Measurements from ENCODE around the gene CFAP97D2.
A peak's percentile ranks its signal among the peaks of the same experiment; 100 is the strongest.

The CFAP97D2 gene

DNA sequence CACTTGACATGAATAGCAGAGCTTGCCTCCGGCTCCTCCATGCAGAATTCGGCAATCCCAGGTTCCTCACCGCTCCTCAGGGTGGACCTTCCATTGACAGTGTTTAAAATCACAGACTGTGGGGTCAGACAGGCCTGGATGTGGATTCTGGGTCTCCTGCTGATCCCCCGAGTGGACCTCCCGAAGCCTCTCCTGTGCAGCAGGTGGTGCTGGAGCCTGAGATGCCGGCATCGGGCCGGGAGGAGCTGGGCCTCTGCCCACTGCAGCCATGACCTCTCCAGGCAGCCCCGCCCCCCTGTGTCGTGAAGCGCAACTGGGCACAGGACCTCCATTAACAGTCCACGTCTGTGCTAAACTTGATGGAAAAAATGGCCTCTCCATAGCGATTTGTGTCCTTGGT lies 45.1 kb downstream of the CFAP97D2 start:
- no peak for DNase-seq (ENCODE audit: low read depth)
- TF ChIP-seq, protein P1, sequence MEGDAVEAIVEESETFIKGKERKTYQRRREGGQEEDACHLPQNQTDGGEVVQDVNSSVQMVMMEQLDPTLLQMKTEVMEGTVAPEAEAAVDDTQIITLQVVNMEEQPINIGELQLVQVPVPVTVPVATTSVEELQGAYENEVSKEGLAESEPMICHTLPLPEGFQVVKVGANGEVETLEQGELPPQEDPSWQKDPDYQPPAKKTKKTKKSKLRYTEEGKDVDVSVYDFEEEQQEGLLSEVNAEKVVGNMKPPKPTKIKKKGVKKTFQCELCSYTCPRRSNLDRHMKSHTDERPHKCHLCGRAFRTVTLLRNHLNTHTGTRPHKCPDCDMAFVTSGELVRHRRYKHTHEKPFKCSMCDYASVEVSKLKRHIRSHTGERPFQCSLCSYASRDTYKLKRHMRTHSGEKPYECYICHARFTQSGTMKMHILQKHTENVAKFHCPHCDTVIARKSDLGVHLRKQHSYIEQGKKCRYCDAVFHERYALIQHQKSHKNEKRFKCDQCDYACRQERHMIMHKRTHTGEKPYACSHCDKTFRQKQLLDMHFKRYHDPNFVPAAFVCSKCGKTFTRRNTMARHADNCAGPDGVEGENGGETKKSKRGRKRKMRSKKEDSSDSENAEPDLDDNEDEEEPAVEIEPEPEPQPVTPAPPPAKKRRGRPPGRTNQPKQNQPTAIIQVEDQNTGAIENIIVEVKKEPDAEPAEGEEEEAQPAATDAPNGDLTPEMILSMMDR (IDR thresholded peaks at IDR 0.05; ENCODE audit: low read length, missing control alignments), result no peak
- no peak overlapping the region for H3K4me3 ChIP-seq (replicated peaks; ENCODE audit: low read depth, low read length)

DNA sequence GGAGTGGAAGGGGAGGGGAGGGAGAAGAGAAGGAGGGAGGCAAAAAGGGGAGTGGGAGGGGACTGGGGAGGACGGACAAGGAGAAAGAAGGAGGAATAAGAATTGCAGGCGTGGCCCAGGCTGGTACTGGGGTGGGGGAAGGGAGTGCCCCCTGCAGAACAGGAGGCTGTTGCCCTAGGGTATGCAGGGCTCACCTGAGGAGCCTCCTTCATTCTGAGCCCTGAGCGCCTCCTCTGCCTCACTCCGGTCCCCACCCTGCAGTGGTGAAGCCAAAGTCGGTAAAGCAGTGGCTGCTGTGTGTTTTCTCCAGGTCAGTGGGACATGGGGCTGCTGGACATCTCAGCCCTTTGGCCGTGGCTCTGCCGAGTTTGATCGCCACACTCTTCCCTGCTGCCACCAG lies 46.6 kb downstream of the CFAP97D2 start:
- no peak for DNase-seq (ENCODE audit: low read depth)
- TF ChIP-seq, protein P1 (IDR thresholded peaks at IDR 0.05; ENCODE audit: low read length, missing control alignments), result no peak
- H3K4me3 ChIP-seq (replicated peaks; ENCODE audit: low read depth, low read length), result no peak overlapping the region

DNA sequence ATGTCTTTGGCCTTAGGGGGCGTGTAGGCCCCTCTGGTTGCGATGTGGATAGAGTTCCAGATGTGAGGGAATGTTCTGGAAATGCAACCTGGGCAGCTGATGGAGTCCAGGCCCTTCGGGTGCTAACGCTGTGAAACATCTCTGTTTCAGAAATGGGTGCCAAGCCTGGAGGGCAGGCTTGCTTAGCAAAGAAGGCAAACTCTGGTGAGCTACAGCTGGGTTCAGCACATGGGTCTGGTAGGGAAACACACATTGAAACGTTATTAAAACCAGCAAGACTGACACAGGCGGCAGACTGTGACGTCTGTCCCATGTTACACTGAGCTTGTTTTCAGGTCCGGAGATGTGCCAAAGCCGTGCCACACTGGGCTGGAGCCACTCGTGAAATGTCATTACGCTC lies 47.0 kb downstream of the CFAP97D2 start:
- DNase-seq (ENCODE audit: low read depth), result no peak
- TF ChIP-seq, protein P1 (IDR thresholded peaks at IDR 0.05; ENCODE audit: low read length, missing control alignments), result no peak
- no peak overlapping the region for H3K4me3 ChIP-seq (replicated peaks; ENCODE audit: low read depth, low read length)

DNA sequence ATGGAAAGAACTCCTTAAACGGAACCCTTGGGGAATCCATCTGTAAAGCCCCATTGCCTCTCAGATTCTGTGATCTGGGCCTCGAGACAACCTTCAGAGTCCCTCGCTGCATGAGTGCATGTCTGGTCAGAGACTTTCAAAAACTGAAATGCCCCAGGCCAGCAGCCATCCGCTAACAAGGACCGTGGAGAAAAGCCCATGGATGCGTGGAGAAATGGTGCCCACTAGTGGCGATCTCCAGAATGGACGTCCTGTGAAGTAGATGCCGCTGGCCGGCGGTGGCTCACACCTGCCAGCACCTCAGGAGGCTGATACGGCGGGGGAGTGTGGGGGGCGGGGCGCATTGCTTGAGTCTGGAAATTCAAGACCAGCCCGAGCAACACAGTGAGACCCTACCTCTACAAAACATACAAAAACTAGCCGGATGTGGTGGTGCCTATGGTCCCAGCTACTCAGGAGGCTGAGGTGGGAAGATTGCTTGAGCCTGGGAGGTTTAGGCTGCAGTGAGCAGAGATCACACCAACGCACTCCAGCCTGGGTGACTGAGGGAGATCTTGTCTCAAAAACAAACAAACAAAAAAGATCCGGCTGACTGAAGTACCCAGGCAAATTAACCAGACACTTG lies 47.8 kb downstream of the CFAP97D2 start:
- H3K4me3 ChIP-seq (replicated peaks; ENCODE audit: low read depth, low read length), result no peak overlapping the region
- peak; percentile 86 for DNase-seq (ENCODE audit: low read depth)
- TF ChIP-seq, protein P1 (IDR thresholded peaks at IDR 0.05; ENCODE audit: low read length, missing control alignments), result peak; percentile 96

DNA sequence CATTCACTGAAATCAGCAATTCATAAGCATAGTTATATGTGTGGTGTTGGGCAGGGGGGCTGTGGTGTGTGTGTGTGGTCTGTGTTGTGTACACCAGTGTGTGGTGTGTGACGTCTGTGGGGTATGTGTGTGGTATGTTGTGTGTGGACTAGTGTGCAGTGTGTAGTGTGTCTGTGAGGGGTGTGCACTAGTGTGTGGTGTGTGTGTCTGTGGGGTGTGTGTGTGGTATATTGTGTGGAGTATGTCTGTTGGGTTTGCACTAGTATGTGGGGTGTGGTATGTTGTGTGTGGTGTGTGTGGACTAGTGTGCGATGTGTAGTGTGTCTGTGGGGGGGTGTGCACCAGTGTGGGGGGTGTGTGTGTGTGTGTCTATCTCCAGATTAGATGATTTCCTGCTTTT lies 48.5 kb downstream of the CFAP97D2 start:
- TF ChIP-seq, protein P1 (IDR thresholded peaks at IDR 0.05; ENCODE audit: low read length, missing control alignments), result no peak
- H3K4me3 ChIP-seq (replicated peaks; ENCODE audit: low read depth, low read length), result no peak overlapping the region
- DNase-seq (ENCODE audit: low read depth), result no peak

DNA sequence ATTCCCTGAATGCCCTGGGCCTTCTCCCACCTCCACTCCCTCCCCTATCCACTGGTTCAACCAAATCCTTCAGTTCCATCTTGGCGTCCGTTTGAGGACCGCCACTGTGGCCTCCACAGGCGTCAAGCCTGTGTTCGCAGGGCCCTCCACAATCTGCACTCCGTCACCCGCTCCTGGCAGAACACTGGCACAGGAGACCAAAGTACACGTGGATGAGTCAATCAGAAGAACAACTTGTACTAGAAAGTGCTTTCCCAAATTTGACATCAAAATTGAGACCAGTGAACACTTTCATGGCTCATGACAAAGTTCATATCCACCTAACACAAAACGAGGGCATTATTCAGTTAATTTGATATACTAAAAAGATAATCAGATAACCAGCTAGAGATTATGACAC lies 49.1 kb downstream of the CFAP97D2 start:
- TF ChIP-seq, protein P1 (IDR thresholded peaks at IDR 0.05; ENCODE audit: low read length, missing control alignments), result no peak
- H3K4me3 ChIP-seq (replicated peaks; ENCODE audit: low read depth, low read length), result no peak overlapping the region
- no peak for DNase-seq (ENCODE audit: low read depth)

DNA sequence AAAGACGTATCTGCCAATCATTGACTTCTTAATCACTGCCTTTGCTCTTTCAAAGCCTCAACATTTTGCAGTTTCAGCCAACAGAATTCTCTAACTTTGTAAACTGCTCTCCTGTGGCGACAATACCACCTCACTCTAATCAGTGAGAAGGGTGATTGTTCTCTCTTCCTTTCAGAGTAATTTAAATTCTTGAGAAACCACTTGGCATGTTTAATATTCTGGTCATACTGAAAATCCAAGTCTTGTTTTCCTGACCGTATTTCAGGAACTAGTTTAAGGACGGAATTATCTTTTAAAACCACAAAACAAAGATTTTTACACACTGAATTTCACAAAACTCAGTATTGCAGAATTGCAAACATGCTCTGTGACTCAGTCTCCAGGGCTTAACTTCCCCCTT lies 50.4 kb downstream of the CFAP97D2 start:
- no peak for DNase-seq (ENCODE audit: low read depth)
- TF ChIP-seq, protein P1 (IDR thresholded peaks at IDR 0.05; ENCODE audit: low read length, missing control alignments), result no peak
- H3K4me3 ChIP-seq (replicated peaks; ENCODE audit: low read depth, low read length), result no peak overlapping the region
